ENCODE data around the gene CPAMD8. TPM values are rescaled to one million over a fixed set of nuclear protein-coding genes. Genes with fewer than 3 reads are reported as not detected.

The CPAMD8 gene
- total RNA-seq, 1 donor from 2014 or later = 82.5 TPM

DNA sequence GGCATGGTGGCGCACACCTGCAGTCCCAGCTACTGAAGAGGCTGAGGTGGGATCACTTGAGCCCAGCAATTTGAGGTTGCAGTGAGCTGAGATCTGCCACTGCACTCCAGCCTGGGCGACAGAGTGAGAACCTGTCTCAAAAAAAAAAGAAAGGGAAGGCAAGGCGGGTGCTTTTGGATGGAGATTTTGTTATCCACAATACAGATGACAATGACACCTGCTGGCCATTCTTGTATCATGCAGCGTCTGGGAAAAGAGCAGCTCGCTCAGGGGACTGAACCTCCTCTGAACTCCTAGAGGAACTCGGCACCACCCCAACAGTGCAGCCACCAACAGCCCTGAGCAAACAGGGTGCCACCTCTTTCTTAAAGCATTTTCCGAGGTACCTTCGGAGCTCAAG lies 25.8 kb upstream of the CPAMD8 start:
- Histone ChIP-seq H3K27me3 (no peaks in the 10 kb centered on the region), H3K36me3 (peaks cover 30 to 32% of the 10 kb centered on the region in 2 donors), H3K4me3 (no peak overlapping the region), H3K9me3 (no peaks in the 10 kb centered on the region), H3K4me1 (no peaks in the 10 kb centered on the region), H3K27ac (no peak overlapping the region)
- intact Hi-C loops (cut with DNase I) = loop anchor here (1.0 to 5.0 kb wide), 2 partner anchors 281 to 335 kb away; partner anchors contain the start of gene NWD1
- TF ChIP-seq, protein P1, sequence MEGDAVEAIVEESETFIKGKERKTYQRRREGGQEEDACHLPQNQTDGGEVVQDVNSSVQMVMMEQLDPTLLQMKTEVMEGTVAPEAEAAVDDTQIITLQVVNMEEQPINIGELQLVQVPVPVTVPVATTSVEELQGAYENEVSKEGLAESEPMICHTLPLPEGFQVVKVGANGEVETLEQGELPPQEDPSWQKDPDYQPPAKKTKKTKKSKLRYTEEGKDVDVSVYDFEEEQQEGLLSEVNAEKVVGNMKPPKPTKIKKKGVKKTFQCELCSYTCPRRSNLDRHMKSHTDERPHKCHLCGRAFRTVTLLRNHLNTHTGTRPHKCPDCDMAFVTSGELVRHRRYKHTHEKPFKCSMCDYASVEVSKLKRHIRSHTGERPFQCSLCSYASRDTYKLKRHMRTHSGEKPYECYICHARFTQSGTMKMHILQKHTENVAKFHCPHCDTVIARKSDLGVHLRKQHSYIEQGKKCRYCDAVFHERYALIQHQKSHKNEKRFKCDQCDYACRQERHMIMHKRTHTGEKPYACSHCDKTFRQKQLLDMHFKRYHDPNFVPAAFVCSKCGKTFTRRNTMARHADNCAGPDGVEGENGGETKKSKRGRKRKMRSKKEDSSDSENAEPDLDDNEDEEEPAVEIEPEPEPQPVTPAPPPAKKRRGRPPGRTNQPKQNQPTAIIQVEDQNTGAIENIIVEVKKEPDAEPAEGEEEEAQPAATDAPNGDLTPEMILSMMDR (IDR thresholded peaks at IDR 0.05) = peak; percentile 20 to 54 (median 36)
- DNase-seq (ENCODE audit: low spot score in 2 of 2) = no peak

DNA sequence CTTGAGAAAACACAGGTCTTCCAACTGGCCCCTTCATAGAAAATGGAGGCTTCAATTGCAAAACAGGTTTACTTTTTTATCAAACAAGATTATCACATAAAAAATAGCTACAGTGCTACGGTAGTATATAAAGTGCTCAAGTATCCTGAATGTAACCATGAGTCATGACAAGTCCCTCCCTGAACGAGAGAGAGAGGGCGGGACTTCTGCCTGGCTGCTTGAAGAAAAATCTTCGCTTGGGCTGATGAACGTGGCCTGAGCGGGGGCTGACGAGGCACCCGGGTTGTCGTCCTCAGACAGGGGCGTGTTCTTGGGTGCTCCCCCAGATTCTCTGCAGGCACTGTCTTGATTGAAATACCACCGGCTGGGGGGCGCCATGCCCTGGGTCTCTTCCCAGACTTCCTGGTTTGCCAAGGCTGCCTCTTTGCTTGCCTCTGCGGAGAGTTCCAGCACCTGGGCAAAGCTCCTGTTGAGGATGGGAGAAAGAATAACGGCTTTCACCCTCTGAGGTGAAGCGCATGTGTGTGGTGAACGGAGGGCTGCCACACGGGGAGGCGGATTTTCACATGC lies 23.2 kb upstream of the CPAMD8 start:
- Histone ChIP-seq H3K4me1 (no peaks in the 10 kb centered on the region), H3K27me3 (no peaks in the 10 kb centered on the region), H3K27ac (no peak overlapping the region), H3K4me3 (no peak overlapping the region), H3K9me3 (no peaks in the 10 kb centered on the region), H3K36me3 (peaks cover 22 to 23% of the 10 kb centered on the region in 2 donors)
- no peak for DNase-seq (ENCODE audit: low spot score in 2 of 2)
- intact Hi-C loops (cut with DNase I) = loop anchor here (5.0 kb wide), 1 partner anchor 332 kb away; the partner anchor contains the start of gene NWD1
- TF ChIP-seq, protein P1 (IDR thresholded peaks at IDR 0.05) = no peak

DNA sequence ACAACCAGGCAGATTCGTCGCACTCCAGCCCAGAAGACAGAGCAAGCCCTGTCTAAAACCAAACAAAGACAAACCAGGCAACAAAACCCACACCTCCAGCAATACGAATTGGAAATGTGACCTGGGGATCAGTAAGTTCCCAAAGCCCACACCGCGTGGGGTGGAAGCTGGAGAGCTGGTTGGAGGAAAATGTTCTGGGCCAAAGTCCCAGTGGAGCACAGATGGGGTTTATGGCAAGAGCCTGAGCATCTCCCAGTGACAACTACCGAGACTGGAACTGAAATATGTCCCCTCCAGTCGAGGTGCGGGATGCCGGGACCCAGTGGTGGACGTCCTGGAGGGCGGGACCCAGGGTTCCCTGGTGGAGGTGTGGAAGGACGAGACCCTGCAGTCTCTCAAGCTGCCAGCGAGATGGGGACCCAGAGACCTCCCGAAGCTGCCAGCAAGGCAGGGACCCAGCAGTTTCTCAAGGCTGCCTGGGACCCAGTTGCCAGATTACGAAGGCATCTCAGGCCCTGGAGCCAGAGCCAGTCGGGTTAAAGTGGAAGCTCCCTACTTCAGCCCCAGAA lies 22.4 kb upstream of the CPAMD8 start:
- intact Hi-C loops (cut with DNase I) = no loop called here

DNA sequence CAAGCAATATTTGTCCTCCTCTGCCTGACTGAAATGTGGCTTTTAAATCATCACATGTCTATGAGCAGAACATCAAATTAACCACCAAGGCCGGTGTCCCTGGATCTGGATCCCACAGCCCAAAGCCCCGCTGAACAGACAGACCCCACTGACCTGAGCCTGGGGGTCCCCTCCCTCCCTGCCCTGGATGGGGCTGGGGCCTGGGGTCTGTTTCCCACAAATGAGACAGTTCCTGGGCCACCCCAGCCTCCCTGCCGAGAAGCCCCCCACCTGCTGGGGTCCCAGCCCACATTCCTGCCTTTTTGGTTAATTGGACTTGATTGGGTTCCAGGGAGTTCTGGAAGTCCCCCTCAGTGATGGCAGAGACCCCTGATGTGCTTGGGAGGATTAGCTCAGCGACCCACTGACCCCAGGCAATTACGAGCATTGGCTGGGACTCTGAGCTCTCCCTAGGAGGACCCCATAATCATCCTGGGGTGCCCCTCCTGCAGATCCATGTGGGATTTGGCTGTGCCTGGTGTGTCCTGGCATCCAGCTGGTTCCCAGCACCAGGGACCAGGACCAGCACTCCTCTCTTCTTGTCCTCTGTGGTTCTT lies 19.4 kb upstream of the CPAMD8 start:
- H3K27me3 ChIP-seq = no peaks in the 10 kb centered on the region
- H3K4me1 ChIP-seq = no peaks in the 10 kb centered on the region
- no peak overlapping the region for H3K4me3 ChIP-seq
- DNase-seq (ENCODE audit: low spot score in 2 of 2) = no peak
- intact Hi-C loops (cut with DNase I) = no loop called here
- H3K9me3 ChIP-seq = no peaks in the 10 kb centered on the region
- H3K27ac ChIP-seq = no peak overlapping the region
- TF ChIP-seq, protein P1 (IDR thresholded peaks at IDR 0.05) = no peak
- peaks cover 12 to 14% of the 10 kb centered on the region in 2 donors for H3K36me3 ChIP-seq

More for the DNA sequence above, 22.4 kb upstream of the CPAMD8 start:
- Histone ChIP-seq H3K27ac (no peak overlapping the region), H3K4me3 (no peak overlapping the region), H3K36me3 (peaks cover 17 to 19% of the 10 kb centered on the region in 2 donors), H3K9me3 (no peaks in the 10 kb centered on the region), H3K27me3 (no peaks in the 10 kb centered on the region), H3K4me1 (no peaks in the 10 kb centered on the region)
- no peak for DNase-seq (ENCODE audit: low spot score in 2 of 2)
- TF ChIP-seq, protein P1 (IDR thresholded peaks at IDR 0.05) = no peak

DNA sequence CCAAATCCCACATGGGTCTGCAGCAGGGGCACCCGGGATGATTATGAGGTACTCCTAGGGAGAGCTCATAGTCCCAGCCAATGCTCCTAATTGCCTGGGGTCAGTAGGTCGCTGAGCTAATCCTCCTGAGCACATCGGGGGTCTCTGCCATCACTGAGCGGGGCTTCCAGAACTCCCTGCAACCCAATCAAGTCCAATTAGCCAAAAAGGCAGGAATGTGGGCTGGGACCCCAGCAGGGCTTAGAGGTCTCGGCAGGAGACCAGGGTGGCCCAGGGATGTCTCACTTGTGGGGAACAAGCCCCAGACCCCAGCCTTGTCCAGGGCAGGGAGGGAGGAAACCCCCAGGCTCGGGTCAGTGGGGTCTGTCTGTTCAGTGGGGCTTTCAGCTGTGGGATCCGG lies 17.1 kb upstream of the CPAMD8 start:
- Histone ChIP-seq H3K9me3 (no peaks in the 10 kb centered on the region), H3K4me3 (no peak overlapping the region), H3K36me3 (peaks cover 0 to 1% of the 10 kb centered on the region in 2 donors), H3K27me3 (no peaks in the 10 kb centered on the region), H3K4me1 (no peaks in the 10 kb centered on the region), H3K27ac (no peak overlapping the region)
- intact Hi-C loops (cut with DNase I) = no loop called here
- DNase-seq (ENCODE audit: low spot score in 2 of 2) = no peak
- TF ChIP-seq, protein P1 (IDR thresholded peaks at IDR 0.05) = no peak
